DMS 273 treated with DMSO at 0.1 percent for 48 hours (cell line): ENCODE data around the gene ANXA10.
"Not testable (repeated sequence)": the region's sequence is repeated elsewhere in the genome, so short reads cannot be mapped to it uniquely, and the experiment has no call there.

Source experiments
- DNase-seq: peaks from one replicate; lab custom pipeline; 2025; lab: John Stamatoyannopoulos, UW

ANXA10 gene

DNA sequence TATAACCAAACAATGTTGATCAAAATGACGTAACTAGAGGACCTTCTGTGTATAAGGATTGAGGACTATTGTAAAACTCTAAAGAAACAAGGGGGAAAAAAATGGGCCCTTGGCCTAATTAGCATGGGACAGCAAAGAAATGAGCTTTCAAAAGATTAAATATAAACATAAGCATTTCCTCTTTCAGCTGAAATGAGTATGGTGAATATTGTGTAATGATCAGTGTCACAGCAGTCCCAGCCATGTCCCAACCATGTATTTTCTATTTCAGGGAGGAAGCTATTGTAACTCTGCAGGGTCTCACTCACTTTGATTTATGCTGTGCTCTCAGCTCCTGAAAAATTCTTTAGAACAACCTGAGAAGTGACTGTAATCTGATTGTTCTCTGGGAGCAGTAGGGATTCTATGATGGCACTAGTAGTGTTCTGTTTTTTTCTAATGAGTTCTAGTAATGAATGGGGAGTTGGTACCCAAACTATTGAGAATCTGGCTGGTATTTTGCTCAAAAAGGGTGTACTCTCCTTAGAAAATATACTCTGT lies 25.8 kb downstream of the ANXA10 start:
- DNase-seq = no peak

DNA sequence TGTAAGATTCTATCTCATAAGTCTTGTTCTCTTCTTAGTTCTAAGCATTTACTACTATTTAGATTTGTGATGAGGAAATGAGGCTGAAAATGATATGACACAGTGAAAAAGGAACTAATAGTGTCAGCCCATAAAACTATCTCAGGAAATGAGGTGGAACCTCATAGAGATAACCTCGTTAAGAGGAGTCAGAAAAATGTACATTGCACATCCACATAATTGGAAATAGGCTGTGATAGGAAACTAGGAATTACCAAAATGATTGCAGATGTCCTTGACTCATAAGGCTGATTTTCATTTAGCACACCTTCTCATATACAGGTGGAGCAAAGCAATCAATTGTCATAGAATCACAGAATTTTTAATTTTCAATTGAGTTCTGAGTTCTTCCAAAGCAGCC lies 26.8 kb downstream of the ANXA10 start:
- DNase-seq = no peak

- DNase-seq = no peak
Observed at GRCh38 chr4:168119890-168120289, 27.6 kb downstream of the ANXA10 start.

- no peak for DNase-seq
Observed at GRCh38 chr4:168120811-168121210, 28.5 kb downstream of the ANXA10 start.

GRCh38 chr4:168124008-168124641 lies 31.8 kb downstream of the ANXA10 start:
- DNase-seq = no peak

DNA sequence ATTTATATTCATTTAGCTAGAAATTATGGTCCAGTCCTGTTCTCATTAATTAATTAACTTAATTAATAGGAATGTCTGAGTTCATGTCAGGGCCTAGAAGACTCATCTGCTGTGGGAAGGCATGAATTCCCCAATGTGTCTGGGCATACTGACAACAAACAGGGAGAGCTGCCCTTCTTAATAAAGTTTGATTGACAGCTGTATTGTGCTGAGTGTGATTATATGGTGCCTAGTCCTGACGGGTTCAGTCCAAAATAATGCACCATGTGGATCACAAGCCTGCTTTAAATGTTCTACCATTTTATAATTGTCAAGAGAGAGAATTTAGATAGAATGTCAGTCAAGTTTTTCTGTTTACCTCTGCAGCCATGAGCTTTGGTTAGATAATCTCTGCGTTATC lies 34.6 kb downstream of the ANXA10 start:
- DNase-seq = no peak

- DNase-seq = no peak
Observed at GRCh38 chr4:168128601-168129000, 36.3 kb downstream of the ANXA10 start.

GRCh38 chr4:168129046-168129772 lies 36.9 kb downstream of the ANXA10 start:
- no peak for DNase-seq

DNA sequence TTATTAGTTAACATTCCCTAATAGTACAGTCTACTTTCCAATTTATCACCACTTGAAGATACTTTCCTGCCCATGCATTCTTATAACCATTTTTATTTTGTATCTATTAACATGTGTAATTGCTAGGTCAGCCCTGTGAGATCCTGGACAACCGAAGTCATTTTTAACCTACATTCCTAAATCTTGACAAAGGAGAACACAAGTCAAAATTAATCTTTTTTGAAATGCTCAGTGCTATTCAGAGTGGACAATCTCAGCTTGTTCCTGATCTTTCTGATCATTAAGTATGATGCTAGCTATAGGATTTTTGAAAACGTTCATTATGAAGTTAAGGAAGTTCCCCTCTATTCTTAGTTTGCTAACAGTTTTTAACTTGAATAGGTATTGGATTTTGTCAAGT lies 37.5 kb downstream of the ANXA10 start:
- no peak for DNase-seq

DNA sequence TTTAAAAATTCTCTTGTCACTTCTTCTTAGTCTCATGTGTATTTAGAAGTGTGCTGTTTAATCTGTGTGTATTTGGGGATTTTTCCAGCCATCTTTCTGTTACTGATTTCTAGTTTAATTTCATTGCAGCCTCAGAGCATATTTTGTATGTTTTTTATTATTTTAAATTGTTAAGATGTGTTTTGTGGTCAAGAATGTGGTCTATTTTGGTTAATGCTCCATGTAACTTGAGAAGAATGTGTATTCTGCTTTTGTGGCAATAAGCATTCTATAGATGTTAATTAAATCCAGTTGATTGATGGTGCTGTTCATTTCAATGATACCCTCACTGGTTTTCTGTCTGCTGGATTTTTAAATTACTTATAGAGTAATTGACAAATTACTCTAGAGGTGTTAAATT lies 38.9 kb downstream of the ANXA10 start:
- no peak for DNase-seq

DNA sequence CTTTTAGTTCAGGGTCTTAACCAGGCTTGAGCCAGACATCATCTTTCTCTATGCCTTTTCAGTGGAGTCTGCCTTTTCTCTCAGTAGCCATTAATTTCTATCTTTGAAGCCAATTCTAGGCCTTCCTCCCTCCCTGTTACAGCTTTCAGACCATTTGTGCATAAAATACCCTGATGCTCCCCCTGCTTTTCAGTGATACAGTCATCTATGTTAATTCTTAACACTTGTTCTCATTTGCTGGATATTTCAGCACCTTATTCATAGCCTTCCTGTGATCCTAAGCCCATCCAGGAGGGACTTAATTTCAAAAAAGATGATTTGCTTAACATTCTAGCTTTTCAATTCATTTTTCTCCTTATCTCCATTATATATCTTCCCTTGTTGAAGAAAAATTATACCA lies 42.3 kb downstream of the ANXA10 start:
- DNase-seq = no peak

DNA sequence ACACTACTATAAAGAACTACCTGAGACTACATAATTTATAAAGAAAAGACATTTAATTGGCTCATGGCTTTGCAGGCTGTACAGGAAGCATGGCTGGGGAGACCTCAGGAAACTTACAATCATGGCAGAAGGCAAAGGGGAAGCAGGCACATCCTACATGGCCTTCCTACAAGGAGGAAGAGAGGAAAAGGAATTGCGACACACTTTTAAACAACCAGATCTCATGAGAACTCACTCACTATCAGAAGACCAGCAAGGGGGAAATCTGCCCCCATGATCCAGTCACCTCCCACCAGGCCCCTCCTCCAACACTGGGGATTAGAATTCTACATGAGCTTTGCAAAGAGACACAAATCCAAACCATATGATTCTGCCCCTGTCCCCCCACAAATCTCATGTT lies 43.5 kb downstream of the ANXA10 start:
- not testable (repeated sequence) for DNase-seq

DNA sequence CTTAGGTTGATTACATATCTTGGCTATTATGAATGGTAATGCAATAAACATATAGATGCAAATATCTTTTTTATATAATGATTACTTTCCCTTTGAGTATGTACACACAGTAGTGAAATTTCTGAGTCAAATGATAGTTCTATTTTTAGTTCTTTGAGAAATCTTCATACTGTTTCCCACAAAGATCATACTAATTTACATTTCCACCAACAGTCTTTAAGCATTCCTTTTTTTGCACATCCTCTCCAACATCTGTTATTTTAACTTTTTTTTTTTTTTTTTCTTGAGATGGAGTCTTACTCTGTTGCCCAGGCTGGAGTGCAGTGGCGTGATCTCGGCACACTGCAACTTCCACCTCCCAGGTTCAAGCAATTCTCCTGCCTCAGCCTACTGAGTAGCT lies 45.4 kb downstream of the ANXA10 start:
- not testable (repeated sequence) for DNase-seq

DNA sequence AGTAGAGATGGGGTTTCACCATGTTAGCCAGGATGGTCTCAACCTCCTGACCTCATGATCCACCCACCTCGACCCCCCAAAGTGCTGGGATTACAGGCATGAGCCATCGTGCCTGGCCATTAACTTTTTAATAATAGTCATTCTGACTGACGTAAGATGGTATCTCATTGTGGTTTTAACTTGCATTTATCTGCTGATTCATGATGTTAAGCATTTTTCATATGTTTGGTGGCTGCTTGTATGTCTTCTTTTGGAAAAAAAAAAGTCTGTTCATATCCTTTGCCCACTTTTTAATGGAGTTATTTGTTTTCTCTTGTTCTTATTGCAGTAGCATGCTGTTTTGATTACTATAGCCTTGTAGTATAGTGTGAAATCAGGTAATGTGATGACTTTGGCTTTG lies 45.8 kb downstream of the ANXA10 start:
- no peak for DNase-seq

DNA sequence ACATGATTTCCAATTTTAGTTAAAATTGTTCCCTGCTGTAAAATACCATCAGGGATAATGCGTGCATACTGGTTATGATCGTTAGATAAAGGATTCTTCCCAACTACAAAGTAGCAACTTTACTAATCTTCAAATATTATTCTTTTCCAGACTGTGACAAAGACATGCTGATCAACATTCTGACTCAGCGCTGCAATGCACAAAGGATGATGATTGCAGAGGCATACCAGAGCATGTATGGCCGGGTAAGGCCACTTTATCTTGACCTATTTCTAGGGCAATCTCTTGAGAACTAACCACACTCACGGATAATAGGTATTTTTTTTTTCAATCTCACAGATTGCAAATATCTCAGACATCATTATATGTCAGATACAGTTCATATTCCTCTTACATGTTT lies 47.0 kb downstream of the ANXA10 start:
- no peak for DNase-seq

DNA sequence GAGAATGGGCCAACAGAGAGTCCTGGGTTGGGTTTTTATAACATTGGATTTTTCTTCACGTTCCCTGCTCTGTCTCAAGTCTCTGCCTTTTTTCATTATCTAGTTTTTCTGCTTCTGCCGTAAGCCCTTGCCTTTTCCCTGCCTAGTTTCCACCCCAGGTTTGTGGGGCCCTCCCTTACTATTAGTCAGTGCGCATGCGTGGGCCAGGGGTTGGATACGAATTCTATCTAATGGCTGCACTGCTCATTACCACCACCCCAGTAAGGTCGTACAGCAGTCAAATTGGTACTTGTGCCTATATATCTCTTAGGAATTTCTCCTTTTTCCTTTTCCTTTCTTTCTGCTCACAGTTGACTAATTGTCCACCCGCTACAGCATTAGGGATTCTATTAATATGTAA lies 49.4 kb downstream of the ANXA10 start:
- DNase-seq = no peak

- no peak for DNase-seq
Observed at GRCh38 chr4:168143601-168144000, 51.3 kb downstream of the ANXA10 start.

DNA sequence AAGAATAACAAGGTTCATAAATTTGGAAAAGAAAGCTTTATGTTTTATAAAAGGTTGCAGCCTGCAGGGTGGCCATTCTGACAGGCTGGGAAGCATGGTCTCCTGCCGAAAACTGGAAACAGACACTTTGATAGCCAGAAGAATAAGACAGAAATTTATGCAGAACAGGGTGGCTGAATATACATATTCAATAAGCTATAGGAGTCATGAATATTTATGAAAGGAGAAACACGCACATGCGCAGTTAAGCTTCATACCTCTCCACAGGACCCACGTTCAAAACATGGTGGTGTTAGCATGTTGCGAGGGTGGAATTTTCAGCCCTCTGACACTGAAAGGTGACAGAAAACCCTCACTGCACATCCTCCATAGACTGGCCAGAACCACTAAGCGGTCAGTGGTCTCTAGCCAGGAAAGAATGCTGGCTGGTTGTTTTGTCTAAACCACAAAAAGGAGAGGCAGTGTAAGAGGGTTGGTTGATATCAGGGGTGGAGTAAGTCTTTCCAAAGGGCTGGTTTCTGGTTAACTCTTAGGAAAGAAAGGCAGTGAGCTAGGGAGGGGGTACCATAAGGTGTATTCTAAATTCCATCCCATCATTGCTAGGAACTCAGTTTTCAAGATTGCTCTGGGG lies 58.2 kb downstream of the ANXA10 start:
- DNase-seq = no peak

GRCh38 chr4:168151327-168151726 lies 59.0 kb downstream of the ANXA10 start:
- no peak for DNase-seq

DNA sequence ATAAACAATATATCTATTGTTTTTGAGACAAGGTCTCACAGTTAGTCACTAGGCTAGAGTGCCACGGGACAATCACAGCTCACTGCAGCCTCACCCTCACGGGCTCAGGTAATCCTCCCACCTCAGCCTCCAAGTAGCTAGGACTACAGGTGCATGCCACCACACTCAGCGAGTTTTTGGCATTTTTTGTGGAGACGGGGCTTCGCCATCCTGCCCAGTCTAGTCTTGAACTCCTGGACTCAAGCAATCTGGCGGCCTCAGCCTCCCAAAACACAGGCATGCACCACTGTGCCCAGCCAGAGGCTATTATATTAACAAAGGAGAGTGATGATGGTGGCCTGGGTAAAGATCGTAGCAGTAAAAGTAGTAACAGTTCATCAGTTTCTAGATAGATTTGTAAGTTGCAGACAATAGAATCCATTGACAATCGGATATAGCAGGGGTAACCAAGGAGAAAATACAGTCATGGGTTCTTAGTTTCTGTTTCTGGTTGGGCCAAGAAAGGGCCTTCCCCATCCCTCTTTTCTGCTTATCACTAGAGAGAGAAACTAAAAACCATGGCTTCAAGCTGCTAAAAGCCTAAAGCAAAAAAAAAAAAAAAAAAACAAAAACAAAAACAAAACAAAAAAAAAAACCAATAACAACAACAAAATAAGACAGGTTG lies 60.6 kb downstream of the ANXA10 start:
- no peak for DNase-seq

DNA sequence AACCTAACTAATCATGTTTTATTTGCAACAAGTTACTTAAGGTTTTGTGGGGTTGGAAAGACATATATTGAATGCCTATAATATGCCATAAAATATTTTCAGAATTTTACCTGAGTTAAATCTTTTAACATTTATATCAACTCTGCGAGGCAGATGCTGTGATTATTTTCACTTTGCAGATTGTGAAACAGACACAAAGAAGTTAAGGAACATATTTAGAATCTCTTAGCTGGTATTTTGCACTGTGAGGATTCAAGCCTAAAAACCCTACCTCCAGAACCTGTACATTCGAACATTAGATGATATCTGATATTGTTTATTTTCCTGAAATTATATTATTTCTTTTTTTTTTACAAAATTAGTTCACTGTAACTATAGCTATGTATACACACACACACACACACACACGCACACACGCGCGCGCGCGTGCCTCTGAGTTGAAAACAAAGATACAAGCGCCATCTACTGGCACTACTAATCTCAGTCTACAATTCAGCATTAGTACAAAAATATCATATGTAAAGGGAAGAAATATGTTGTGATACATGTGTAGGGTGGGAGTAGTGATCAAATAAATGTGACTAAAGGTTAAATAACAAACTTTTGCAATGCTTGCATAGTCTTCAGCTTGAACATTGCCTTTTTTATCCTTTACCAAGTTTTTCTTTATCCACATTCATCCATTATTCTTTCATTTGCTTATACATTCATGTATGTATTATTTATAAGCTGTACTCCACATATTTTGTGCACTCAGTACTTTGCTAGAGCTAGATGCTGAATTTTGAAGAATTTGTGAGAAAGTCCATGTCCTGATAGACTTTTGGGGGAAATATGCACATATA lies 61.5 kb downstream of the ANXA10 start:
- peak; percentile 18 for DNase-seq
